ENCODE measurements around the gene FBXO30.

The FBXO30 gene

DNA sequence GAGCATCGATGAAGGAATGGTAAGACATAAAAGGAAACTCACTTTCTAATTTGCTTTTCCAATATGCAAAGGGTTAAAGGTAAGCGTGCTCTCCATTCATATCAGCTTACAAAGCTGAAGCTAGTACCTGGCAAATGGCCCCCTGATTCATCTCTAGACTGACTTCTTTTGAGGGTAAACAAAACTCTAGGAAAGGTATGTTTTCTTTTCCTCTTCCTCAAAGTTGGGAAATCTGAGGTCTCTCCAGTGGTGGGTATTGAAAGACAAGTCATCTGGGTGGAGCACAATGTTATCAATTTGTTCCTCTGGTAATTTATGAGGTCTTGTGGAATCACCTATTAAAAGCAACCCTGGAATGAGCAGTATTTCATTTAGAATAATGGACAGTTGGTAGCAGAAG is 7.9 kb upstream of the FBXO30 start:
- no peak for DNase-seq (ENCODE audit: low read depth, low spot score)
- H3K4me3 ChIP-seq (ENCODE audit: low read length): no peak overlapping the region

DNA sequence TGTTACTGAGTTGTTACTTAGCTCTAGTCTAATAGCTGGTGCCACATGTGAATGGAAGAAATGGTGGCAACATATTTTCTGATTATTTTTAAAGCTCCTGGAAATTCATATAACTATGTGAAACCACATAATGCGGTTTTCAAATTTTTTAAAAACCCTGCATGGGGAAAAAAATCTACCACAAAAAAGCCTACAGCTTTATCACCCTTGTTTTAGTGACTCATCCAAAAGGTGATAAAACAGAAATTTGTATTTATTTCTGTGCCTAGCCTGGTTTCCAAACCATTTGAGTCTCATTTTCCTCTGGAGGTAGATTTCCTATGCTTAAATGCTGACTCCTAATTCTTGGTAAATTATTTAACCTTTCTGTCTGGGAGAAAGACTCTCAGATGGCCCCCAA is 5.4 kb upstream of the FBXO30 start:
- DNase-seq (ENCODE audit: low read depth, low spot score): peak; percentile 28

DNA sequence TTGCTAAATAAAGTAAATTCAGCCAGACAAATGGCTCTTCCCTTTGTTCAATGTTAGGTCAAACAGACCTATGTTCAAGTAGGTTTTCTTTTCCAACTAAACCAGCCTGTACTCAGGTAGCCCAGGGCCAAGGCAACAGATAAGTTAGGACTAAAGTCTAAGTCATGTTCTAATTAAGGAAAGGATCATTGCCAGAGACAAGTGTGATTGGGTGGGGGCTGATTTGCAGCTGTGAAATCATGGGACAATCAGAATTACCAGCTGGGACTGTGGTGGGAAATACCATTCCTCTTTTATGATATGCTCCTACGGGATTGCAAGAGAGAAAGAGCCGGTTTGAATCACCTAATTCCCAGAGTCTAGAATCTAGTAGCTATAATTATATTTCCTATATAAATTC is 4.2 kb upstream of the FBXO30 start:
- H3K4me3 ChIP-seq (ENCODE audit: low read length): no peak overlapping the region
- DNase-seq (ENCODE audit: low read depth, low spot score): no peak

More for the DNA sequence above, 5.4 kb upstream of the FBXO30 start:
- H3K4me3 ChIP-seq (ENCODE audit: low read length): no peak overlapping the region

DNA sequence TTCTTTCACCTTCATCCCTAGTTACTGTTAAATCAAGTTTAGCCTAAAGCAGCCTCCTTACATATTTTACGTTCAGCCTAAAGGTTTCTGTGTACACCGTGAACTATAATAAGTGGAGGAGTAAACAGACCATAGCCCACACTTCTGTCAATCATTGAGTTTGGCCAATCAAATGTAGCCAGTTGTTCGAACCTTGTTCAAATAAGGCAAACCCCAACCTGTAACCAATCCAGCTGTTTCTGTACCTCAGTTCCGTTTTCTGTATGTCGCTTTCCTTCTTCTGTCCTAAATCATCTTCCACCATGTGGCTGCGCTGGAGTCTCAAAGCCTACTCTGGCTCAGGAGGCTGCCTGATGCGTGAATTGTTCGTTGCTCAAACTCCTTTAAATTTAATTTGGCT is 1.8 kb upstream of the FBXO30 start:
- DNase-seq (ENCODE audit: low read depth, low spot score): peak; percentile 8
- H3K4me3 ChIP-seq (ENCODE audit: low read length): no peak overlapping the region

DNA sequence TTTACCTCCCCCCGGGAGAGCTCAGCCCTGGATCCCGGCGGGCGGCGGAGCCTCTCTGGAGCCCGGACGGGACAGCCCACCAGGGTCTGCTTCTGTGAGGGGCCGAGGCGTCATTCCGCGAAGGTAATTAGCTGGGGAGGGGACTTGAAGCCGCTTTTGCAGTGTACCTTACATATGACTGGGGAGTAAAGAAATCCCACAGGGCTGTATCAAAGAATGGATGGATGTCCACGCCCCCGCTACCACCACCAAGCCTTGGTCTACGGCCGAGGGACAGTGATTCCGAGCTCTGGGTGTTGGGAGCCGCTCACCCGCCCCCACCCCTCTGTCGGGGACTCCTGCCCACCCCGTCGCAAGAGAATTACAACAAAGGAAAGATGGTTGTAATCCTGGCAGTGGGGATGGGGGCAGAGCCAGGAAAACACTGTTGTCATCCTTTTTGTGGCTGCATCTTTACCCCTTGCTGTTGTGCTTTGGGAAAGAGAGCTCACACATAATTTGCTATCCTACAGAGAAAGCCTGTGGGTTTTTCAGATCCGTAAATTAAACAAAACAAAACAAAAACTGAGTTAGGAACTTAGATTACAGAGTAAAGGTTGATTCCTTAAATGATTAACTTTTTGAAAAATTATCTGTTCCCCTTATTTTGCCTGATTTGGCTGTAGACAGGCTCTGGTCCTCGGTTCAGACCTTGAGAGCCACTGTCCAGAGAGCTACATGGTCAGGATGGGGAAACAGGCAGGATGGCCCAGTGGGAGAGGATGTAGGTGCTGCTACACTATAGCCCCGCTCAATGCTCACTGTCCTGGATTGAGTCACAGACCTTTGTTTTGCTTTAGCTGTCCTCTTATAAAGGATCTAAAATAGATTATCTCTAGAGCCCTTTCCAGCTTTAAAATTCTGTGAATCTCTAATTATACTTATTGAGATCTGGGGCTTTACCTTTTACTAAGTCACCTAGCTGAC is 997 bp upstream of the FBXO30 start:
- no peak for DNase-seq (ENCODE audit: low read depth, low spot score)
- H3K4me3 ChIP-seq (ENCODE audit: low read length): peak overlapping the region; percentile 85

DNA sequence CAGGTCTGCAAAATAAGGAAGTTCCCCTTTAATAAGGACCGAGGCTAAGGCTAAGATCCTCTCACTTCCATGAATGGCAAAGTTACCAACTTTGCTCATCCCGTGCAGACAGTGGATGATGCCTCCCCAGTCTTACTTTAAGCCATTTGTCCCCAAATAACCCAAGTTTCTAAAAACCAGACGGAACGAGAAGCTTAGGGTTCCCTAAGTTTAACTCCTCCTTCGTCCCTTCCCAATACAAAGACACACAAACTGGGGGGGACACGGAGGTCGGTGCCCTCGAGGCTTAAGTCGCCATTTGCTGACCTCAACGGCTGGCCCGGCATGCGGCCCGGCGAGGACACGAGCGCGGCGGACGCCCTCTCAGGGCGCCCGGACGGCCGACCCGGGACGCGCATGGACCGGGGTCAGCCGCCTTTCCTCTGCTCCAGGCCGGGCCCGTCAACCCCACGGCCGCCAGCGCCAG is 527 bp downstream of the FBXO30 start:
- peak overlapping the region; percentile 85 for H3K4me3 ChIP-seq (ENCODE audit: low read length)
- DNase-seq (ENCODE audit: low read depth, low spot score): peak; percentile 15

DNA sequence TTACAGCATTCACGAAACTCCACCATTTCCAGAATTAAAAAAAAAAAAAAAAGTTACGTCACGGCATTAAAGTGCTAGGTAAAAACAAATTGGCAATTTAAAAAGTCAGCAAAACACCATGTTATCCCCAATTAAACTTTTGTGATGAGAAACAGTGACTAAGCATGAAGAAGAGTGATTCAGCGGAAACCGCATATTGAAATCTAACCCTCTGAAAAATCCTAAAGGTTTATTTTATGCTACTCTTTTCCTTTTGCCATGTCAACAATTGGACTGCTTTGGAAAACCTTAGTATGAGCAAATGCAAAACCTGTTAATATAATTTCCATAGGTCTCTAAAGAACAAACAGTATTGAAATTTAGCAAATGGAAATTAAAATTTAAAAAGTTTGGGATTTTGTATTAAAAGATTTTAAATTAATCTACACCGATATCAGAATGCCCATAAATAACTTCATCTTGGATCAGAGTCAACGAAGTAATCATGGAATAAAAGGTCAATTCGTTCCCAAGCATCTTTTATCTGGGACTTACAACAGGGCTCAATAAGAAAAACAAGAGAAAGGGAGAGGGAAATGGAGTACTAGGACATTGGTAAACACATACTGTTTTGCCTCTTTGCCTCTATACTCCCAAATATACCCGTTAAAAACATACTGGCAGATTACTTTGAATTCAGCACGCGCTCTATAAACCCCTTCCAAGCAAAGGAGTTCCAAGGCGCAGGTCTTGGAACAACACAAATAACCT is 1.1 kb downstream of the FBXO30 start:
- no peak for DNase-seq (ENCODE audit: low read depth, low spot score)
- H3K4me3 ChIP-seq (ENCODE audit: low read length): peak overlapping the region; percentile 85

DNA sequence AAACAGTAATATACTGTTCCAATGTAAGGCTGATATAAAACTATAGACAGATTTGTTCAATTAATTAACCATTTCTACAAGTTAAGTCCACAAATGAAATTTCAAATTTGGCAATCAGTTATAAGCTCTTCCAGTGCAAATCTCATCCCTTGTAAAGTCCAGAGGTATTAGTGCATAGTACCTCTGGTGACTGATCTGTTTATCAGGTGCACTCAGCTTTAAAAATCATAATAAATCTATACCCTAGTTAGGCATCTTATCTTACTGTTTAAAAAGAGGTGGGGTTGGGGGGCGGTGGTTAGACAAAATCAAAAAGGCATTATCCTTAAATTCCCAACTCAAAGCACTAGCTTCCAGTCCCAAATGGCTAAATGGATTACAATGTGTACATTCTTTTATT is 2.9 kb downstream of the FBXO30 start:
- no peak for DNase-seq (ENCODE audit: low read depth, low spot score)
- H3K4me3 ChIP-seq (ENCODE audit: low read length): no peak overlapping the region

DNA sequence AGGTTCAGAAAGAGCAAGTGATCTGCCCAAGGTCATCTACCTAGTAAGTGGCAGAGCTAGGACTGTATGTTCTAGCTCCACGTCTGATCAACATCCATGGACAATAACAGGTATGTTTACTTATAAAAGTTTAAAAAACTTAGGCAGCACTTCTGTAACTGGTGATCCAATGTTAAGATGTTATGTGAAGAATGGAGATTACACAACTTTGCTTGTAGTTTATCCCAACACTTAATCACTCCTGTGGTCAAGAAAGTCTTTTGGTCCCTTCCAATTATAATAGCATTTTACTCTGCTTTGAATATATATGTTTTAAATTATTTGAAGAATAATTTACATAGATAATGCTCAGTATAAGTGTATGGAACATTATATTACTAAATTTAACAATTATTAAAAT is 4.8 kb downstream of the FBXO30 start:
- H3K4me3 ChIP-seq (ENCODE audit: low read length): no peak overlapping the region
- no peak for DNase-seq (ENCODE audit: low read depth, low spot score)

DNA sequence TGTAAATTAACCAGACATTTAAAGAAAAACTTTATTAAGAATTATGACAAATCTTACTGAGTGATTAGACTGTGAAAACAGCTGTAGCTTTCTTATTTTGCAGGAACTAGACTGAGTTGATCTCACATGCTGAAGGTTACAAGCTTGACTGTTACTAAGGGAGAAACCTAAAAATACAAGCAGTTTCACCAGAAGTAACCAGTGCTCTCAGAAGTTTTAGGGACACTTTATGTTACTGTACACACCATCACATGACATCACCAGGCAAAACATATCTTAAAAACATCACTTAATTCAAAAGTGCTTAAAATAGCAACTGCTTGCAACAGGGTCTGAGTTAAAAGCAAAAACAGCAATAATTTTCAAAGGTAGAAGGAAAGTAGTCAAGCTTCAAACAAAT is 5.4 kb downstream of the FBXO30 start:
- no peak for DNase-seq (ENCODE audit: low read depth, low spot score)
- H3K4me3 ChIP-seq (ENCODE audit: low read length): no peak overlapping the region

DNA sequence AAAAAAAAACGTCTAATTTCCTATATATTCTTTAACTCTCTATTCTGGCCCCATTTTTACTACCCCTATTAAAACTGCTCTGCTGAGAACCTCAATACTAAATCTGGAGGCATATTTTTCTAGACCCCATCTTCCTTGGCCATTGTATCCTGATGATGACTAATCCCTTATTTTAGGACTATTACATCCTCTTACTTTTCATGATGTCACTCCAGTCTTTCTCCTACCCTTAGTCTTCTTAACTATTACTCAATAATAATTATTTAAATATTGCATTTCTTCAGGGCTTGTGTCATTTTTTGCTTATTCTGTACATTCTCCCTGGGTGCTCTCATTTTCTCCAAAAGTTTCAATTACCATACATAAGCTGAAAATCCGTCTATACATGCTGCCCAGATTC is 6.4 kb downstream of the FBXO30 start:
- no peak overlapping the region for H3K4me3 ChIP-seq (ENCODE audit: low read length)
- no peak for DNase-seq (ENCODE audit: low read depth, low spot score)

DNA sequence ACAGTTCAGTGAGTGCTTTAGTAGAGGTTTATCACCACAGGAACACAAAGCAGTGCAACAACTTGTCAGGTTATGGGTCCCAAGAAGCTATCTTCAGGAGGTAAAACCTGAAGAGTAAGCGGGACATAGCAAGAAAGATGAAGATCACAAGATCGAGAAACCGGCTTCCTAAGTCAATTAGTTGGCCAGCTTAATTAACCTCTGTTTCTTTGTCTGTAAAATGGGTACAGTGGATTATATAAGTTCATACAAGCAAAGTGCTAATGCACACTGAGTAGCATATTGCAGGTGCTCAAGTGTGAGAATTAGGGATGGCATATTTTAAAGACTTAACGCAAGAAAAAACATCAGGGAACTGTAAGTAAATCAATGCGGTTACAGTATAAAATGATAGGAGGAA is 12.5 kb downstream of the FBXO30 start:
- no peak overlapping the region for H3K4me3 ChIP-seq (ENCODE audit: low read length)
- DNase-seq (ENCODE audit: low read depth, low spot score): no peak

DNA sequence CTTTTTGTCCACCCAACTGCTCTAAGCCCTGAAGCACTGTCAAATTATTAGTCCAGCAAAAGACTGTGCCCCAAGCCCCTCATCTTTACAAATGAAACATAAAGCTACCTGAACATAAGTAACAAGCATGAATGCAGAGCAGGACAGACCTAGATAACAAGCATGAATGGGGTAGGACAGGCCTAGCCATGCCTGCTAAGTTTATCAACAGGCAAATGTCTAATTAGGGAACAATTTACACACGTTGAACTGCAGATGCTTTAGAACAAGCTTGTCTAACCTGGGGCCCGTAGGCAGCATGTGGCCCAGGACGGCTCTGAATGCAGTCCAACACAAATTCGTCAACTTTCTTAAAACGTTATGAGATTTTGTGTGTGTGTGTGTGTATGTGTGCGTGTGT is 13.6 kb downstream of the FBXO30 start:
- no peak overlapping the region for H3K4me3 ChIP-seq (ENCODE audit: low read length)
- no peak for DNase-seq (ENCODE audit: low read depth, low spot score)

DNA sequence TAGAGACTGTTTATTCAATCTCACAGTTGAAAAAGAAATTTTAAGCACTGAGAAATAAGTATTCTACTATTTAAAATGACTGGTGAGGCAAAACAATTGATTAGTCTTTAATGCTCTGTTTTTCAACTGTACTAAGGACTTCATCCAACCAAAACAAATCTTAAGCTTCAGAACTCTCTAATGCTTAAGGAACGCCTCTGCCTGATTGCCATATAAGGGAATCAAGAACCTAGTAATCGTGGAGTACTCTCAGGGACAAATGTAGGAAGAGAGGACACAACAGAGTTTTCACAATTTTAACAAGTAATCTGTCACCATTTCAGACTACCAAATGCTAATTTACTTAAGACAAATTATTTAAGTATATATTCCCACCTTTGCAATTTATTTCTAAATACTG is 16.1 kb downstream of the FBXO30 start:
- DNase-seq (ENCODE audit: low read depth, low spot score): no peak

DNA sequence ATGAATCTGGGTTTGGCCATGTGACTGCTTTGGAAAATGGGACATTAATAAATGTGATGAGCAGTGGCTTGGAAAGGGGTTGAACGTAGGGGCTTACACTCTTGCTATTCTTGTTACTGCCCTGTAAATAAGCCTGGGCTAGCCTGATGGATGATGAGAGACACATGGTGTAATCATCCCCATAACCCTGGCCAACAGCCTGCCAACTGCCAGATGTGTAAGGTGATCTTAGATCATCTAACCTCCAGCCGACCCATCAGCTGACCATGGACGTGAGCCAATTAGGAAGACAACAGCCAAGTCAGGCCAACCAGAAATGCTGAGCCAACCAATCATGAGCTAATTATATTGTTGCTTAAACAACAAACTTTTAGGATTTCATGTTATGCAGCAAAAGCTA is 25.2 kb downstream of the FBXO30 start:
- no peak overlapping the region for H3K4me3 ChIP-seq (ENCODE audit: low read length)
- no peak for DNase-seq (ENCODE audit: low read depth, low spot score)

More for the DNA sequence above, 16.1 kb downstream of the FBXO30 start:
- H3K4me3 ChIP-seq (ENCODE audit: low read length): no peak overlapping the region

DNA sequence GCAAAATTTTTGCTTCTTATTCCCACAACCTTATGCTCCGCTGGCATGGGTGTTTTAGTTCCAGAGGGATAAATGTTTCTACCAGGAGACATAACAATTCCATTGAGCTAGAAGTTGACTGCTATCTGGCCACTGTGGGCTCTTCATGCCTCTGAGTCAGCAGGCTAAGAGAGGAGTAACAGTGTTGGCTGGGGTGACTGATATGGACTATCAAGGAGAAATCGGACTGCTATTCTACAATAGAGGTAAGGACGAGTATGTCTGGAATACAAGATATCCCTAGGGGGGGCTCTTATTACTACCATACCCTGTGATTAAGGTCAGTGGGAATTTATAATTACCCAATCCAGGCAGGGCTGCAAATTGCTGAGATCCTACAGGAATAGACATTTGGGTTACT is 26.9 kb downstream of the FBXO30 start:
- DNase-seq (ENCODE audit: low read depth, low spot score): no peak
- H3K4me3 ChIP-seq (ENCODE audit: low read length): no peak overlapping the region

DNA sequence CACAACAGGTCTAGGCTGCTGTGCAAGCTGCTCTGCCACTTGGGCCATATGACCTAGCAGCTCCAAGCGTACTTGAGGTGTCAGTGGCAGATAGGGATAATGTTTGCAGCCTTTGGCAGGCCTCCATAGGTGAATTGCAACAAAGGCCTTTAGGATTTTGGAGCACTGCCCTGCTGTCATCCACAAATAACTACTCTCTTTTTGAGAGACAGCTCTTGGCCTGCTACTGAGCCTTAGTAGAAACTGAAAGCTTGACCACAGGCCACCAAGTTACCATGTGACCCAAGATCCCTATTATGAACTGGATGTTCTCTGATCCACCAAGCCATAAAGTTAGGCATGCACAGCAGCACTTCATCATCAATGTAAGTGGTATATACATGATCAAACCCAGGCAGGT is 29.9 kb downstream of the FBXO30 start:
- H3K4me3 ChIP-seq (ENCODE audit: low read length): no peak overlapping the region
- DNase-seq (ENCODE audit: low read depth, low spot score): no peak

DNA sequence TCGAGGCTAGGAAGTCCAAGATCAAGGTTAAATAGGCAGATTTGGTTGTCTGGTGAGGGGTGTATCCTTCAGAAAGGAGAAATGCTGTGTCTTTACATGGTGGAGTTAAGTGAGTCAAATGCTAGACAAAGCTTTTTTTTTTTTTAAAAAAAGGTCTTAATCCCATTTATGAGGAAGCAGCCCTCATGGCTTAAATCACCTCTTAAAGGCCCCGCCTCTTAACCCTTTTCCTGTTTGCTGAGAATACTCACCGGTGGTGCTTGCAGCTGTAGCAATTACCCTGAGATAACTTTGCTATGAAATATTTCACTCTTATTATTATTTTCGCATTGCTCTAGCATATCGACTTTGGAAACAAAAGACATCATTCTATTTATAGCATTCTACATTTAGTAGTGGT is 30.8 kb downstream of the FBXO30 start:
- peak; percentile 17 for DNase-seq (ENCODE audit: low read depth, low spot score)
- H3K4me3 ChIP-seq (ENCODE audit: low read length): no peak overlapping the region

DNA sequence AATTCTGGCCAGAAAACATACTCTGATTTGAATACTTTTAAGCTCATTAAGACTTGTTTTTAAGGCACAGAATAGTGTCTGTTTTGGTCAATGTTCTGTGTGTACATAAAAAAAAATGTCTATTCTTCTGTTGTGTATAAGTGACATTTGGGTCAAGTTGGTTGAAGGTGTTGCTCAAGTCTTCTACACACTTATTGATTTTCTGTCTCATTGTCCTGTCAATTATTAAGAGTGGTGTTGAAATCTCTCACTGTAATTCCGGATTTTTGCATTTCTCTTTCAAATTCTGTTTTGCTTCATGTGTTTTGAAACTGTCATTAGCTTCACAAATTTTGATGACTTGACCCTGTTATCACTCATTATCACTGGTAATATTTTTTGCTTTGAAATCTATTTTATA is 41.7 kb downstream of the FBXO30 start:
- no peak for DNase-seq (ENCODE audit: low read depth, low spot score)
- H3K4me3 ChIP-seq (ENCODE audit: low read length): no peak overlapping the region

DNA sequence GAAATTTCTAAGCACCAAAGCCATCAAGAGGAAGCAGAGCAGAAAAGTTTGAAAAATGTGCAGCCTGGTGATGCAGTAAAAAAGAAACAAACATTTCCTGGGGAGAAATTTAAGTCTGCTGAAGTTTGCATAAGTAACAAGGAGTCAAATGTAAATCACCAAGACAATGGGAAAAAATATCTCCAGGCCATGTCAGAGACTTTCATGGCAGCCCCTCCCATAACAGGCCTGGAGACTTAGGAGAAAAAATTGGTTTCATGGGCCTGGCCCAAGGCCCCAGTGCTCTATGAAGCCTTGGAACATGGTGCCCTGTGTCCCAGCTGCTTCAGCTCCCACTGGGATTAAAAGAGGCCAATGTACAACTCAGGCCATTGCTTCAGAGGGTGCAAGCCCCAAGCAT is 49.1 kb downstream of the FBXO30 start:
- no peak overlapping the region for H3K4me3 ChIP-seq (ENCODE audit: low read length)
- DNase-seq (ENCODE audit: low read depth, low spot score): no peak
